Measurements from ENCODE around the gene KLHL4.
"Not testable (repeated sequence)": the region's sequence is repeated elsewhere in the genome, so short reads cannot be mapped to it uniquely, and the experiment has no call there.

KLHL4 gene, protein sequence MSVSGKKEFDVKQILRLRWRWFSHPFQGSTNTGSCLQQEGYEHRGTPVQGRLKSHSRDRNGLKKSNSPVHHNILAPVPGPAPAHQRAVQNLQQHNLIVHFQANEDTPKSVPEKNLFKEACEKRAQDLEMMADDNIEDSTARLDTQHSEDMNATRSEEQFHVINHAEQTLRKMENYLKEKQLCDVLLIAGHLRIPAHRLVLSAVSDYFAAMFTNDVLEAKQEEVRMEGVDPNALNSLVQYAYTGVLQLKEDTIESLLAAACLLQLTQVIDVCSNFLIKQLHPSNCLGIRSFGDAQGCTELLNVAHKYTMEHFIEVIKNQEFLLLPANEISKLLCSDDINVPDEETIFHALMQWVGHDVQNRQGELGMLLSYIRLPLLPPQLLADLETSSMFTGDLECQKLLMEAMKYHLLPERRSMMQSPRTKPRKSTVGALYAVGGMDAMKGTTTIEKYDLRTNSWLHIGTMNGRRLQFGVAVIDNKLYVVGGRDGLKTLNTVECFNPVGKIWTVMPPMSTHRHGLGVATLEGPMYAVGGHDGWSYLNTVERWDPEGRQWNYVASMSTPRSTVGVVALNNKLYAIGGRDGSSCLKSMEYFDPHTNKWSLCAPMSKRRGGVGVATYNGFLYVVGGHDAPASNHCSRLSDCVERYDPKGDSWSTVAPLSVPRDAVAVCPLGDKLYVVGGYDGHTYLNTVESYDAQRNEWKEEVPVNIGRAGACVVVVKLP

GRCh38 chrX:87517571-87518141 lies at the start of gene KLHL4:
Gene KLHL4, plus strand, starts transcription at chrX:87517802. Its CDS starts 92 bp downstream, at chrX:87517894.
- no peak for DNase-seq

- DNase-seq = no peak
Observed at GRCh38 chrX:87468941-87469340, 48.7 kb upstream of the KLHL4 start.

DNA sequence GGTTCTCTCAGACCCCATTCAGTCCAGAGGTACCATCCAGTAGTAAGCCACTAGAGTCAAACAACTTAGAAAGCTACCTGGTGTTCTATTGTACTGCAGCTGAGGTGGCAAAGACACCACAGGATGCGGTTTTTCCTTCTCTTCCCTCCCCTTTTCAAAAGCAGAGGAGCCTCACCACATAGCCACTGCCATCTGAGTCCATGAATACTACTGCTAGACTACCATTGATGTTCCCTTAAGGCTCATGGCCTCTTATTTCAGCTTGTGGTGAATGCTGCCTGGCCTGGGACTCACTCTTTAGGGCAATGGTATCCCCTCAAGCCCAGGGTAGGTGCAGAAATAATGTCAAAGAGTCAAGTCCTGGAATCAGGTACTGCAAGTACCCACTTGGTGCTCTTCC lies 41.8 kb upstream of the KLHL4 start:
- DNase-seq = no peak

- DNase-seq = not testable (repeated sequence)
Observed at GRCh38 chrX:87478703-87479102, 38.9 kb upstream of the KLHL4 start.

- no peak for DNase-seq
Observed at GRCh38 chrX:87489071-87489470, 28.5 kb upstream of the KLHL4 start.

- no peak for DNase-seq
Observed at GRCh38 chrX:87515836-87516235, 1.8 kb upstream of the KLHL4 start.

DNA sequence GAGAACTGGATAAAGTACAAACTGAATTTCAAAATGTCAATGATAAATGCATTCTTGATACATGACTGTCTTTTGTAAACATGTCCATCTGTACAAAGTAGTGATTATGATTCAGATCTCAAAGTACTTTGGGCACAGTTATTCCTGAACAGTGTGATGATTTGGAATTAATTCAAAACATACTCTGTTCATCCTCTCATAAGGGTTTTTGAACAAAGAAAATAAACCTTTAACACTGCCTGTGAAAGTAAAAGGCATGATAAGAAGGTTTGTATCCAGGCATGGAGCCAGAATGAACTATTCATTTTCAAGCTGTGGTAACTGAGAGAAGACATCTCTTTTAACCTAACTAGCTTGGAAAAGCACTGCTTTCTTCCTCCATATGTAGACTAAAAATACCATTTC lies 883 bp upstream of the KLHL4 start:
- DNase-seq = no peak

DNA sequence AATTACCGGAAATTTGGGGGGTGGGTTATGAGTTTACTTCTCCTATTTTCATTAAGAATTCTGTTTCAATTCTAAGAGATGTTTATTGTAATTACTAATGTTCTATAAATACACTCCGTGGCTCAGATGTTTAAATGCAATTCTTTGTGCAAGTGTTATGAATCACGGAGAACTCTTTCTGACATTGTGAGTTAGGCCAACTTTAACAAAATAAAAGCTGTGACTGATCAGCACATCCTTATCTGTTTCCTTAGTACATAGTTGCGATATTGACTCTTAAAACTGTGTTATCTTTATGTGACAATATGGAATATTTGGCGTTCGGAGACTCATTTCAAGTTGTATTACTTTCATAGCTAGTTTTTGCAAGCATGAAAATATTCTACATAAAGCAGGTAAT lies 902 bp downstream of the KLHL4 start:
- DNase-seq = no peak

DNA sequence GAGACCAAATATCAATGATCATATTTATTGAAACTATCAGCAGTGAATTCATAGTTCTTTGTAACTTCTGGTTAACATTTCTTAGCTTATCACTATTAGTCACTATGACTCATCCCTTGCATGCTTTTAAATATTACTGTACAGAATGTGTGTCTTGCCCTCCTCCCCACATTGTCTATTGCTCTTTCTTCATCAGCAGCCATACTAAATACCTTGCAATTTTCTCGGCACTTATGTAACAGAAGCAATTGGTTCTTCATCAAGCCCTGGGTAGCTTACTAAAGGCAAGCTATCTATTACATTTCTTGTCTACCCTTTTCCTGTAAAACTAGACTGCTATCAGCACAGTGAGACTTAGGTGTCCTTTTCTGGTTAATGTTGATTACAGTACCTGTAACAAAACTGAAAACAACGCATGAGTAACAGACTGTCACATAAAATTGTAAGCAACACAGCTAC lies 8.2 kb downstream of the KLHL4 start:
- no peak for DNase-seq

- no peak for DNase-seq
Observed at GRCh38 chrX:87526281-87526680, 8.7 kb downstream of the KLHL4 start.

GRCh38 chrX:87528487-87528886 lies 10.9 kb downstream of the KLHL4 start:
- no peak for DNase-seq

- no peak for DNase-seq
Observed at GRCh38 chrX:87571964-87572363, 54.4 kb downstream of the KLHL4 start.

GRCh38 chrX:87572901-87573300 lies 55.3 kb downstream of the KLHL4 start:
- no peak for DNase-seq

DNA sequence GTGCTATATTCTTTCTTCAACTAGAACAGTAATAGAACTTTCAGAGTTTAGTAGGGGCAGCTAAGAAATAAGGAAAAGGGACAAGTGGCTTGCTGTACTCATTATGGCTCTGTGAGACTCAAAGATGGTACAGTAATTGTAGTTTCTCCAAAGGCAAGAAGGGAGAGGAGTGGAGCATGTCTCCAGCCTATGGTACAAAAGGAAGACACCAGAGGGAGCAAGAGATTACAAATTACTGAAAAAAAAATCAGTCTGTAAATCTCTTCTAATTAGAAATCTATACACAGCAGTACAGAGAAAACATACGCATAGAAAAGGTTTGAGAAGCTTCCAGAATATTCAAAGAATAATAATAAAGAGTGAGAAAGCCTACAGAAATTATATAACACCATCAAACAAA lies 61.4 kb downstream of the KLHL4 start:
- DNase-seq = no peak

DNA sequence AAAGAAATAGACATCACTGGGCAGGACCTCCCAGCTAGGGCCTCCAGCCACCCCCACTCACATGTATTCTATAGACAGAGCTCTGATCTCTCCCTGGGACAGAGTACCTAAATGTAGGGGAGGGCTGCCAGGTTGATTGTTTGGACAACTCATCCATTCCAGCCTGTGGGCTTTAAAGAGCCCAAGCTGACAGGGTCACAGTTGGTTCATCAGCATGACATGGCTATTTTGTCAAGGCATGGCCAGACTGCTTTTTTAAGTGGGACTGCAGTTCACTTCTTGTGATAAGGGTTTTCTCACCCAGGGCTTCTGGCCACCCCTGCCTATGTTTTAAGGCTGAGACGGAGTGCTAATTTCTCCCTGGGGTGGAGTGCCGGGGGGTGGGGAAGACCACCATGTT lies 63.3 kb downstream of the KLHL4 start:
- no peak for DNase-seq

DNA sequence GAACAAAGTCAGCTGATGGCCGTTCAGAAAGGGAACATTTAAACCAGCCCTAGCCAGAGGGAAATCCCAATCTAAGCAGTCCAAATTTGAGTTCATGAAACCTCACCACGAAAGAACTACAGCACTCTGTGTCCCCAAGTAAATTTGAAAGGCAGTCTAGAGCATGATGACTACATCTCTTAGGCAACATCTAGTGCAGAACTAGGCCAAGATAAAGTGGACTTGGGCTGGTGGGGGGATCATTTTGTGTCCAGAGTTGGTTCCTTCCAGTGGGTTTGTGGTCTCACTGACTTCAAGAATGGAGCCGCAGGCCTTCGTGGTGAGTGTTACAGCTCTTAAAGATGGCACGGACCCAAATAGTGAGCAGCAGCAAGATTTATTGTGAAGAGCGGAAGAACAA lies 64.9 kb downstream of the KLHL4 start:
- DNase-seq = no peak

GRCh38 chrX:87583679-87584078 lies 66.1 kb downstream of the KLHL4 start:
- DNase-seq = no peak

- no peak for DNase-seq
Observed at GRCh38 chrX:87616371-87616770, 98.8 kb downstream of the KLHL4 start.

DNA sequence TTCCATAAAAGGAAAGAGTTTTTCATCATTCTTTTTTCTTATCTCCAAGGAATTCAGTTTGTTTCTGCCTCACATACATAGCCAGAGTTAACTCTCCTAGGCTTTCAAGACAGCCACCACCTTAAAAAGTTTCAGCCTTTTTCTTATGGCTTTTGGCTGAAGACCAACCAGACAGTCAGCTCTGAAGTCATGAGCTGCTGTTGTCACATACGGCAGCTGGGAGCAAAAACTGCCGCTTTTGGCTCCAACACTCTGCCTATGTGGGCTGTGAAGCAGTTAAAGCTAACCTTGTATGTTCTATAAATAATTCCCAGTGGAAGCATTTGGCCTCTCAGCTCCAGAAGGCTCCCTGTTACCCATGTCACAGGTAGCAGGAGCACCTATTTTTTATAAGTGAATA lies 104.1 kb downstream of the KLHL4 start:
- no peak for DNase-seq

GRCh38 chrX:87626996-87627395 lies 109.4 kb downstream of the KLHL4 start:
- no peak for DNase-seq

DNA sequence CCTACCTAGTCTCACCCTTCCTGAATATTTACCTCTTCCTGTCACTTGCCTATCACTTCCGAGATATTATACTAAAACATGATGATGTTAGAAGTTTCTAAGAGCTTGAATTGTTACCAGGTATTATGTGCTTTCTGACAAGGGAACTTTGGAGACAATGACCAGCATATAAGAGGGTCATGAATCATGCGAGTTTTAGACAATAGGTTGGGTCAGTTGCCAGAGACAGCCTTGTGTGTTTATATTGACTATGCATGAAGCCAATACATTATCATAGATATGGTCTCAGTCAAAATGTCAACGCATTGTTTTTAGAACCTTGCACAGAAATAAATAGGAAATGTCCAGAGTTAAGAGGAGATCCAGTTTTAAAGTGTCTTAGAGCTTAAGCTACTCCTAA lies 116.8 kb downstream of the KLHL4 start:
- DNase-seq = no peak

DNA sequence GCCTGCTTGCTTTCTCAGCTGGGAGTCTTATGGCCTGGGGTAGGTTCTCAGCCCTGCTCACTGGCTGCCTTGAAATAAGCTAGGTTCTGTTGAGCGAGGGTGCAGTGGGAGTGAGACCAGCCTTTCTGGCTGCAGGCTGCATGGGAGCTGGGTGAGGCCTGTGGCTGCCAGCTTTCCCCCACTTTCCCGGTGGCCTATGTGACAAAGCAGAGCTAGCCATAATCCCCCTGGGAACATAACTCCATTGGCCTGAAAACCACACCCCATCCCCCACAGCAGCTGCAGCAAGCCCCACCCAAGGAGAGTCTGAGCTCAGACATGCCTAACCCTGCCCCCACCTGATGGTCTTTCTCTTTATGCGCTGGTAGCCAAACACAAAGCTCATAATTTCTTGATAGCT lies 118.9 kb downstream of the KLHL4 start:
- no peak for DNase-seq

- not testable (repeated sequence) for DNase-seq
Observed at GRCh38 chrX:87641439-87641838, 123.8 kb downstream of the KLHL4 start.

DNA sequence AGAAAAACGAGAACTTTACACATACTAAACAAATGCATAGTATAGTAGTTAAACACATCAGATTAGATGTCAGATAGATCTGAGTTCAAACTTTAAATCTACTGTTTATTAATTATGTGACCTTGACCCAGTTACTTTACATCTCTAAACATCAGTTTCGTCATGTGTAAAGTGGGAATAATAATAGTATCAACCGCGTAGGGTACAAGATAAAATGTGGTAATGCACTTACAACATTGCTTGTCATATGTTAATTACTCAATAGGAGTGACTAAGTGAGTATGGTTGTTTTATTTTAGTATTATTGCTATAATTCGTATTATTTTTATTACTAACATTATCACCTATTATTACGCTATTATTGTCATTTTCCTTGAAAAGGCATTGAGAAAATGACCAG lies 144.2 kb downstream of the KLHL4 start:
- no peak for DNase-seq

Data from NCI-H1092 (cell line).